Measurements from ENCODE around the gene FIBP.
"Not testable (repeated sequence)": the region's sequence is repeated elsewhere in the genome, so short reads cannot be mapped to it uniquely, and the experiment has no call there.

Gene FIBP

DNA sequence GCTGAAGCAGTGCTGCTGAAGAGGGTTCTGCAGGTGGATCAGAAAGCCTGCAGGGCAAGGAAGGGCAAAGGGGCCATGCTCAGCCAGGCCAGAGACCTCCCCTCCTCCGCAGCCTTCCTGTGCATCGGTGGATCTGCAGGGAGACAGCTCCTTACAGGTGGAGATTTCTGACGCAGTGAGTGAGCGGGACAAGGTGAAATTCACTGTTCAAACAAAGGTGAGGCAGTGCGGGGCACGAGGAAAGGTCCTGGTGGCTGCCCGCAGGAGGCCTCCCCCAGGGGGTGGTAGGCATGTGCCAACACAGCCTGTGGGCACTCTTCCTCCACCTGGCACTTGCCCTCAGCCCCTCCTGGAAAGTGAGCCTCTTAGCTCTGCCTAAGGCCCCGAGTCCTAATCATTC, 38.9 kb downstream of the FIBP start:
- DNase-seq (ENCODE audit: low read depth in 2 of 2, low spot score in 1 of 2), result no peak

DNA sequence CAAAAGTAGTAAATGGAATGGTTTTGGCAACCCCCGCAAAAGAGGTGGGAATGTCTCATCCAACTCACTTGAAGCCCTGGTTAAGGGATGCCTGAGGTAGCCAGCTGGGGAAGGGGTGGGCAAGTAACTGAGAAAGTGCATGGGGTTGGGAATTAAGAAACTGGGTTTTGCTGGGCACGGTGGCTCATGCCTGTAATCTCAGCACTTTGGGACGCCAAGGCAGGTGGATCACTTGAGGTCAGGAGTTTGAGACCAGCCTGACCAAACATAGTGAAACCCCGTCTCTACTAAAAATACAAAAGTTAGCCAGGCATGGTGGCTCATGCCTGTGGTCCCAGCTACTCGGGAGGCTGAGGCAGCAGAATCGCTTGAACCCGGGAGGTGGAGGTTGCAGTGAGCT, 39.6 kb downstream of the FIBP start:
- DNase-seq (ENCODE audit: low read depth in 2 of 2, low spot score in 1 of 2), result not testable (repeated sequence)

GRCh38 chr11:65847746-65848145, 40.5 kb downstream of the FIBP start:
- DNase-seq (ENCODE audit: low read depth in 2 of 2, low spot score in 1 of 2), result no peak

DNA sequence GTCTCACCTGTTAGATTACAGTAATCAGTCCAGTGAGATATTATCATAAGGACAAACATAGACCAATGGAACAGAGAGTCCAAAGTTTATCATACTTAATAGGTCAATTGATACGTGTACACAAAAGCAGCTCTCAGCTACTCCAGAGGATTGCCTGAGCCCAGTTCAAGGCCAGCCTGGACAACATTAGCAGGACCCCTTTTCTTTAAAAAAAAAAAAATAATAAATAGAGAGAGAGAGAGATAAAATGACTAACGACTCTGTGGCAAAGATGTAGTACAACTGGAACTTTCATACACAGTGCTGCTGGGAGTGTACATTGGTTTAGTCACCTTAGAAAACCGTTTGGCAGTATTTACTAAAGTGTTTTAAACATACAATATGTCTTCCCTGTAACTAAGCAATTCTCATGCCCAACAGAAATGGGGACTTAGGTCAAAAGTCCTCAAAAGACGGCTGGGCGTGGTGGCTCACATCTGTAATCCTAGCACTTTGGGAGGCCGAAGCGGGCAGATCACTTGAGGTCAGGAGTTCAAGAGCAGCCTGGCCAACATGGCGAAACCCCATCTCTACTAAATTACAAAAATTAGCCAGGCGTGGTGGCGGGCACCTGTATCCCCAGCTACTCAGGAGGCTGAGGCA, 43.9 kb downstream of the FIBP start:
- DNase-seq (ENCODE audit: low read depth in 2 of 2, low spot score in 1 of 2), result no peak

DNA sequence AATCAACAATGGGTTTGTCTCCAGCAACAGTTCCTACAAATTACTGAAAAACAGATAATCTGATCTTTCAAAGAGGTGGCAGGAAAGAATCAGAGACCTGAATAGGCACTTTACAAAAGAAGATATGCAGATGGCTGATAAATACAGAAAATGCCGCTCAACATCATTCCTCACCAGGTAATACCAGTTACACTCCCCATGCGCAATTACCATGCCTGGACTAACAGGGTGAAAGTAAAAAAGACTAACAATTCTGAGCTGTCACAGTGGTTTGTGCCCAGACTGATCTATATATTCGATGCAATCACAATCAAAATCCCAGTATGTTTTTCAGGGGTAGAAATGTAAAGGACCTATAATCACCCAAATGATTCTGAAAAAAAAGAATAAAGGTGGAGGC, 44.5 kb downstream of the FIBP start:
- no peak for DNase-seq (ENCODE audit: low read depth in 2 of 2, low spot score in 1 of 2)

- DNase-seq (ENCODE audit: low read depth in 2 of 2, low spot score in 1 of 2), result no peak
Measured at GRCh38 chr11:65842144-65842543, 46.1 kb downstream of the FIBP start.

DNA sequence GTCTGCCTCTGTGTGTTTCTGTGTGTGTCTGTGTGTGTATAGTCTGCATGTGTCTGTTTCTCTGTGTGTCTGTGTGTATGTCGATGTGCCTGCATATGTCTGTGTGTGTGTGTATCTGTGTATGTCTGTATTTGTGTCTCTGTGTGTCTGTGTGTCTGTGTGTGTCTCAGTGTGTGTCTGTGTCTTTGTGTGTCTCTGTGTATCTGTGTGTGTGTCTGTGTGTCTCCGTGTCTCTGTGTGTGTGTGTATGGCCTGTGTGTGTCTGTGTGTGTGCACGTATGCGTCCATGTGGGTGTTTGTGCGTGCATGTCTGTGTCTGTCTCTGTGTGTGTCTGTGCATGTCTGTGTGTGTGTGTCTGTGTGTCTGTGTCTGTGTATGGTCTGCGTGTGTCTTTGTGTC, 54.1 kb downstream of the FIBP start:
- no peak for DNase-seq (ENCODE audit: low read depth in 2 of 2, low spot score in 1 of 2)

All from stimulated activated CD8-positive, alpha-beta memory T cell treated with anti-CD3 and anti-CD28 coated beads, Interleukin-4, amount 100 ng/mL, for 4 hours (primary cell).